Body of pancreas (tissue), 4 donors: ENCODE measurements around the gene RAB8A. TPM values are rescaled to one million over a fixed set of nuclear protein-coding genes. Genes with fewer than 3 reads are reported as not detected.
A peak's percentile ranks its signal among the peaks of the same experiment; 100 is the strongest.

Source experiments
- ATAC-seq: fragments of 150-250 bp; one replicate; pipeline ENCODE4 v1.9.1; 2016
- DNase-seq, 4 donors: peaks; one replicate each; pipeline ENCODE4 v3.0.0-alpha.2; 2019
- H3K27ac ChIP-seq, 4 donors: fragments of 200-600 bp; sonication (generic); 1 replicate in 3 of 4; 2 replicates in 1 of 4; pipeline versions ENCODE4 v1.5.1 to v1.6.1; 2016 to 2019; ENCODE audit warnings: mild to moderate bottlenecking in 1 of 4, mixed read lengths in 1 of 4, moderate library complexity in 1 of 4
- H3K27me3 ChIP-seq, 2 donors: fragments of 200-600 bp; sonication (generic); one replicate each; pipeline ENCODE4 v1.6.0; 2016; ENCODE audit warnings: mild to moderate bottlenecking in 1 of 2
- H3K36me3 ChIP-seq, 2 donors: fragments of 200-600 bp; sonication (generic); replicated peaks in 1 of 2; 2 replicates each; pipeline ENCODE4 v1.5.1; 2016; ENCODE audit warnings: low read depth in 2 of 2; ENCODE audit not compliant: insufficient read depth in 1 of 2
- H3K4me1 ChIP-seq: fragments of 200-600 bp; sonication (generic); one replicate; pipeline ENCODE4 v1.6.0; 2016
- H3K4me3 ChIP-seq, 2 donors: fragments of 200-600 bp; sonication (generic); 1 replicate in 1 of 2; 2 replicates in 1 of 2; pipeline ENCODE4 v1.5.1; 2016 to 2019
- H3K9me3 ChIP-seq, 3 donors: fragments of 200-600 bp; sonication (generic); 1 replicate in 2 of 3; 2 replicates in 1 of 3; pipeline ENCODE4 v1.5.1; 2016
- CTCF ChIP-seq, 7 experiments: fragments of 450-650 bp in 4 of 7; fragments of 200-600 bp in 3 of 7; sonication (generic) in 3 of 7; IDR thresholded peaks; one replicate each; pipeline ENCODE4 v1.5.1; 2016 to 2019; ENCODE audit warnings: antibody characterized with exemption in 7 of 7
- POLR2A ChIP-seq, 3 donors: fragments of 450-650 bp; IDR thresholded peaks; one replicate each; pipeline ENCODE4 v1.6.1; 2016; ENCODE audit warnings: antibody characterized with exemption in 3 of 3, mild to moderate bottlenecking in 2 of 3
- WGBS, 2 donors: methylation state at CpG; one replicate each; pipeline ENCODE4 v1.1.5; 2017; 5-methylcytosine and 5-hydroxymethylcytosine counted together
- intact Hi-C: fragments of 100-400 bp; cut with DNase I; formaldehyde crosslinking; loops from one replicate; pipeline ENCODE4 v1.15.1; 2023
- total RNA-seq, 2 donors: library from RNA; depleted of rRNA; stranded (reverse); fragments of >200 nt; gene quantifications; one replicate each; pipeline ENCODE4 v1.1.0, GENCODE V29; 2016

The RAB8A gene
- total RNA-seq, 2 donors from 2014 or later: 15.5 to 32.2 TPM

GRCh38 chr19:16127776-16128371 lies 16.2 kb downstream of the RAB8A start:
- peaks cover 0 to 42% of the 10 kb centered on the region in 2 donors for H3K36me3 ChIP-seq

GRCh38 chr19:16131648-16132047 lies 20.0 kb downstream of the RAB8A start:
- peak in 1 of 7 experiments; percentile 4 for TF ChIP-seq CTCF (IDR thresholded peaks at IDR 0.05)
- TF ChIP-seq POLR2A (IDR thresholded peaks at IDR 0.05): no peak
- Histone ChIP-seq H3K4me3 (no peak overlapping the region), H3K36me3 (peaks cover 0 to 38% of the 10 kb centered on the region in 2 donors)

More at GRCh38 chr19:16127776-16128371, 16.2 kb downstream of the RAB8A start:
- no peak for TF ChIP-seq POLR2A (IDR thresholded peaks at IDR 0.05)
- no peak for ATAC-seq
- Histone ChIP-seq H3K27ac (no peak overlapping the region), H3K4me1 (no peaks in the 10 kb centered on the region), H3K4me3 (no peak overlapping the region), H3K27me3 (no peaks in the 10 kb centered on the region), H3K9me3 (no peaks in the 10 kb centered on the region)
- WGBS, 2 donors: 91 to 100% methylated on average over 5 to 17 of the region's 21 CpGs
- DNase-seq: no peak
- intact Hi-C loops: no loop called here

DNA sequence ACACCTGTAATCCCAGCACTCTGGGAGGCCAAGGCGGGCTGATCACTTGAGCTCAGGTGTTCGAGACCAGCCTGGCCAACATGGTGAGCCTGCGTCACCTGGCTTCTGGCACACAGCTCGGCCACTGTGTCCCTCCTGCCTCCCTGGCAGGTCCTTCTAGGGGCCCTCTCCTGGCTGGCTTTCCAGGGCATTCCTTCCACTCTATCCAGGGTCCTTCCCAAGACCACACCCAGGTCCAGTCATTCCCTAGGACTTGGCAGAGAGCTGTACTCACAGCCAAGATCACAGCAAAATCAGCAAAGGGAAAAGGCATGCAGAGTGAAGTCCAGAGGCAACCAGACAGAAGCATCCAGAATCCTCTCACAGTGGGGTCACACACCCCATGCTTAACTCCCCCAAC lies 22.1 kb downstream of the RAB8A start:
- DNase-seq: no peak
- TF ChIP-seq POLR2A (IDR thresholded peaks at IDR 0.05) (no peak), CTCF (IDR thresholded peaks at IDR 0.05) (no peak)
- H3K4me1 ChIP-seq: peaks cover 12% of the 10 kb centered on the region

More at GRCh38 chr19:16131648-16132047, 20.0 kb downstream of the RAB8A start:
- H3K9me3 ChIP-seq: no peaks in the 10 kb centered on the region
- H3K27me3 ChIP-seq: no peaks in the 10 kb centered on the region
- DNase-seq (no peak), ATAC-seq (no peak)
- no peak overlapping the region for H3K27ac ChIP-seq
- intact Hi-C loops: no loop called here
- peaks cover 8% of the 10 kb centered on the region for H3K4me1 ChIP-seq
- WGBS, 2 donors: 99 to 100% methylated on average over 3 of the region's 3 CpGs

DNA sequence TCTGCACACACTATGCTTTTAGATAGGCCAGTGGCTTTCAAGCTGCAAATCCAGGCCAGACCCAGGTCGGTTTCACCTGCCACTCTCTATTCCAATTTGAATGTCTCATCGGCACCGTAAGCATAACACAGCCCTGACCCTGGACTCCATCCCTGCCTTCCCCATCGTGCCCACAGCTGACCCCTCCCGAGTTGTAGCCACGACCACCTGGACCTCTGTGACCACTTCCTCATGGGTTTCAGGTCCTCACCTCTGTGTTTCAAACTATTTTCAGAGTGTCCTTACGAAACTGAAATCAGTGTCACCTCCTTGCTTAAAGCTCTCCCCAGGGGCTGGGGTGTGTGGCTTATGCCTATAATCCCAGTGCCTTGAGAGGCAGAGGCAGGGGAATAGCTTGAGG lies 22.8 kb downstream of the RAB8A start:
- Histone ChIP-seq H3K36me3 (peaks cover 0 to 16% of the 10 kb centered on the region in 2 donors), H3K27me3 (no peaks in the 10 kb centered on the region), H3K4me1 (peaks cover 12% of the 10 kb centered on the region), H3K9me3 (no peaks in the 10 kb centered on the region), H3K4me3 (no peak overlapping the region), H3K27ac (no peak overlapping the region)
- TF ChIP-seq CTCF (IDR thresholded peaks at IDR 0.05) (no peak), POLR2A (IDR thresholded peaks at IDR 0.05) (no peak)
- no peak for DNase-seq
- WGBS, 2 donors: 77 to 95% methylated on average over 7 of the region's 7 CpGs
- no peak for ATAC-seq
- intact Hi-C loops: no loop called here

More for the DNA sequence above, 22.1 kb downstream of the RAB8A start:
- Histone ChIP-seq H3K9me3 (no peaks in the 10 kb centered on the region), H3K4me3 (no peak overlapping the region), H3K36me3 (peaks cover 0 to 22% of the 10 kb centered on the region in 2 donors), H3K27me3 (no peaks in the 10 kb centered on the region), H3K27ac (no peak overlapping the region)
- WGBS, 2 donors: 89 to 100% methylated on average over 1 to 4 of the region's 4 CpGs
- intact Hi-C loops: no loop called here
- no peak for ATAC-seq

- H3K27me3 ChIP-seq: no peaks in the 10 kb centered on the region
- ATAC-seq (no peak), DNase-seq (no peak)
- intact Hi-C loops: no loop called here
- H3K4me1 ChIP-seq: peaks cover 12% of the 10 kb centered on the region
- H3K27ac ChIP-seq: no peak overlapping the region
- H3K4me3 ChIP-seq: no peak overlapping the region
- H3K36me3 ChIP-seq: peaks cover 0 to 10% of the 10 kb centered on the region in 2 donors
- WGBS, 2 donors: 85 to 92% methylated on average over 4 of the region's 4 CpGs
- TF ChIP-seq POLR2A (IDR thresholded peaks at IDR 0.05) (no peak), CTCF (IDR thresholded peaks at IDR 0.05) (no peak)
- no peaks in the 10 kb centered on the region for H3K9me3 ChIP-seq
These were observed 23.9 kb downstream of the RAB8A start for GRCh38 chr19:16135430-16136127.
